22Rv1 (cell line): ENCODE measurements around the gene ASB11.

Experiments used
- CTCF ChIP-seq: fragments of 450-650 bp; IDR thresholded peaks from 2 replicates; pipeline ENCODE4 v1.5.1; 2017; ENCODE audit warnings: mild to moderate bottlenecking
- ZFX ChIP-seq: fragments of 450-650 bp; IDR thresholded peaks from 2 replicates; pipeline ENCODE4 v1.6.1; 2017; ENCODE audit warnings: antibody characterized with exemption, borderline replicate concordance

GRCh38 chrX:15274946-15275345 is 40.5 kb downstream of the ASB11 start:
- TF ChIP-seq CTCF (no peak), ZFX (no peak)
